Embryonic facial prominence (tissue), 1 donor: Measurements from ENCODE around the gene RINT1.
"Not testable (repeated sequence)": the region's sequence is repeated elsewhere in the genome, so short reads cannot be mapped to it uniquely, and the experiment has no call there.

Source experiments
- DNase-seq: peaks from one replicate; pipeline ENCODE4 v3.0.0-alpha.2; 2016; ENCODE audit errors: extremely low spot score

The RINT1 gene

DNA sequence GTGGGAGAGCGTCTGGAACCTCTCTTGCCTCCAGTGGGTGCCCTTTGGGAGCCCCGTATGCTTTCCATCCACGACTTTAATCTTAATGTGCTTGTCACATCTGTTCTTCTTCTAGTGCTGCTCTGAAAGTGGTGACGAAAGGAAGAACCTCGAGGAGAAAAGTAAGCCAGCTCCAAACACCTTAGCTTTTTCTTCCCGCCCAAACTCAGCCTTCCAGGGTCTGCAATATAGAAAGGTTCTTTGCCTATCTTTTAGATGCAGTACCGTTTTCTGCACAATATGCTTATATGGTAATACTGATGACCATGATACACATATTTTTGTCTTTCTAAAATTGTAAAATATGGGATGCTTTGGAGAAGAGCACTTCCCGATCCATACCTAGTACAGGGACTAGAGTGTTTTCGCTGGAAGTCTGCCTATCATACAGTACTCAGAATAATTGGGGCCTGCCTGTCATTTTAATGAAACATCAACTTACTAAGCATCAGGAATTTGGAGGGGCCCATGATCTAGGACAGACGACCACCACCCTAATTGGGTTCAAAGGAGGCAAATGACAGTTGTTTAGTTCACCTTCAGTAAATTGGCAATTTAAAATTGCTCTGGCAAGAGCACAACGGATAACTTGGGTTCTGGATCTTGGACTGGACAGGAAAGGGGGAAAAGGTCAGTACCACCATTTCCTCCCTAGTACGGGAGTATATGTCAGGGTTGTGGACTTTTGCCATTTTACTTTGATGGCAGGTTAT lies 884 bp downstream of the RINT1 start:
- DNase-seq, result no peak

DNA sequence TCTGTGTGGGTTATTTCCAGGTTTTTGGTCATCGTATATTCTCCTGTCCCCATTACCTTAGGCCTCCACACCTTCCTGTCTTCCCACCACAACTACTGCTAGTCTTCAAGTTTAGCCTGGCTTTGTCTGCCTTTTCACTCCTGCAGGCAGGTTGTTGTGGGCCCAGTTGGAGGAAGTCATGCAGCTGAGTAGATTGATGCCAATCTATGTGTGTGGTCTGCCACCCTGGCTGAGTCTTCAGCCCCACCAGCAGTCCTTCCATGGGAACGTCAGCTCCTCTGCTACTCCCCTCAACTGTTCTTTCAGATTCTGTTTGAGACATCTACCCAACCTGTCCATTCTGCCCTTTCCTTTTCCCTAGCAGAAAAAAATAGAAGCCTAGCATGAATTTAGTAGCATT lies 6.3 kb downstream of the RINT1 start:
- no peak for DNase-seq

DNA sequence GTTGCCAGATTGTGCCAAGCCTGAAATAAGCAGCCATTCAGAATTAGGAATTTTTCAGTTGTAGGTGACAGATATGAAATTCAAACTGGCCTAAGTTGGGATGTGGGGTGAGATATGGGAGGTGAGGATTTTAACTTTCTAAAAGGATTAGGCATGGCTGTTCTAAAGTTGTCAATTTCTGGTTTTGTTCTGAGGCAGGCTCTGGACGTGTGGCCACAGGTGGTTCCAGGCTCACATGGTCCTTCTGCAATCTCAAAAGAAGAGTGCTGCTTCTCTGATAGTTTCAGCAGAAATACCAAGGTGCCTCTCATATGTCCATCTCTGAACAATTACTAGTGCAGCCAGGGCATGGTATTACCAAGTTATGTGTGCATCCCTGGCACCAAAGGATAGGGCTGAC lies 27.9 kb downstream of the RINT1 start:
- DNase-seq, result no peak

DNA sequence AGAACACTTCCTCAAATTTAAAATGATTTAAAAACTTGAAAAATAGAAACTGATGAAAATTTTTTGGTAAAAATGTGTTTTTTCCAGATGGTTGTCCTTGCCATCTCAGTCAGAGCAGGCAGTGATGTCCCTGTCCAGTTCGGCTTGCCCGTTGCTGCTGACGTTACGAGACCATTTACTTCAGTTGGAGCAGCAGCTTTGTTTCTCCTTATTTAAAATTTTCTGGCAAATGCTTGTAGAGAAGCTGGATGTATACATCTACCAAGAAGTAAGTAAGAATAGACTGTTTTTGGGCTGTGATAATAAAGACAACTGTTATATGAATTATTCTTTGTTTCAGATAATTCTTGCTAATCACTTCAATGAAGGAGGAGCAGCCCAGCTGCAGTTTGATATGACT lies 33.2 kb downstream of the RINT1 start:
- no peak for DNase-seq

DNA sequence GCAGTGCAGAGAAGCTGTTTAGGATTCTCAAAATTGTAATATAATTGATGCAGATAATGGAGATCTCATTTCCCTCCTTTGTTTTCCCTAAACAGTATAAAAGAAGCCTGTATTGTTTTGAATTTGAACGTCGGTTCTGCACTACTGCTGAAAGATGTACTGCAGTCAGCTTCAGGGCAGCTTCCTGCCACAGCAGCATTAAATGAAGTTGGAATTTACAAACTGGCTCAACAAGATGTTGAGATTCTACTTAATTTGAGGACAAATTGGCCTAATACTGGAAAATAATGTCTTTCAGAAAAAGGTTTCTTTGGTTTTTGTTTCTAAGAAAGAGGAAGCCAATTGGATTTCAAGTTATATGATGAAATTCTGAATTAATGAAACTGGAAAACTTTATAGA lies 35.0 kb downstream of the RINT1 start:
- no peak for DNase-seq

DNA sequence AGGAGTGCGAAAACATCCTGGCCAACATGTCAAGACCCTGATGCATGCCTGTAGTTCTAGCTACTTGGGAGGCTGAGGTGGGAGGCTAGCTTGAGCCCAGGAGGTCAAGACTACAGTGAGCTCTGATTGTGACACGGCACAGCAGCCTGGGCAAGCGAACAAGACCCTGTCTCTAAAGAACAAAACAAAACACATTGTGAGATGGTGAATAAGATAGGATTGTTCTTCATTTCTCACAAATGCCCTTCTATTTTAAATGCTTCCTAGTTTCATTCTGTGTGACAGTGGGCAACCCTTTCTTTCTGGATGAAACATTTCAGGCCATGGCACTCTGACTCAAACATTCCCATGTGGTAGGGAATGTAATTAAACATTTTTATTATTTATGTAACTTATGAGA lies 35.8 kb downstream of the RINT1 start:
- no peak for DNase-seq

DNA sequence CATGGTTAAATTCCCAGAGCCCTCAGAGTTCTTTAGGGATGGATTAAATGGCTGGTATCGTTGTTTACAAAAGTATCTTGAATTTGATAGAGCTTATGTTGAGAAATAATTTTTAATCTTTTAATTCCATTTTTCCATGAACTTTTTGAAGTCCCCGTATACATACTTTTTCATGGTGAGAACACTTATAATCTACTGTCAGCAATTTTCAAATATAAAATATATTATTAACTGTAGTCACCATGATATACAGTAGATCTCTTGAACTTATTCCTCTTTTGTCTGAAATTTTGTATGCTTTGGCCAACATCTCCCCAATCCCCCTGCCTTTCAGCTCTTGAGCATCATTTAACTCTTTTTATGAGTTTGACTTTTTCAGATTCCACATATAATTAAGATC lies 39.9 kb downstream of the RINT1 start:
- DNase-seq, result no peak

DNA sequence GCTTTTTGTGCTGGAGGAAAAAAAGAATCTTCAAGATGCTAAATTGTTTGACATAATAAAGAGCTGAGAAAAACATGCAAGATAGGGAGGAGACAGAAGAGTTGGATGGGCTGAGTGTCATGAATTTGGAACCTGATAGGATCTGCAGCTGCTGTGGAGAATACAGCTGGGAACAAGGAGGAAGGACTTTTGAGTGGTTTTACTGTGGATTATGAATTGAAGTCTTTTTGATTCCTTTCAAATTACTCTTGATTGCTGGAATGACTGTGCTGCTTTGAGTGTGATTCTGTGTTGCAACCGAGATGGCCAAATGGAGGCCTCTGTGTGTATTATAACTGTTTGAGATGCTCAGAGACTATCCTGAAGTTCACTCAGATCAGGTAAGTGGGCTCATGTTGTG lies 45.2 kb downstream of the RINT1 start:
- no peak for DNase-seq

DNA sequence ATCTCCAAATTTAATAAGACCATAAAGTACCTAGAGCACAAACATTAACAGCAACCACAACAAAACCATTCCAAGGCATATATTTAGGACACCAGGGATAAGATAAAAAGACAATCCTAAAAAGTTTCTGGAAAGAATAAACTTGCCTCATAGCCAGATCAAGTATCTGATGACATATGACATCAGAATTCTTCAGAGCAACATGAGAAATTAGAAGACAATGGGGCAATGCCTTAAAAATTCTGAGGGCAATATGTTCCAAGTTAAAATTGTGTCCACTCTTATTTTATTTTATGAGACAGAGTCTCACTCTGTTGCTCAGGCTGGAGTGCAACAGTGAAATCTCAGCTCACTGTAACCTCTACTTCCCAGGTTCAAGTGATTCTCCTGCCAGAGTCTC lies 46.5 kb downstream of the RINT1 start:
- DNase-seq, result no peak

DNA sequence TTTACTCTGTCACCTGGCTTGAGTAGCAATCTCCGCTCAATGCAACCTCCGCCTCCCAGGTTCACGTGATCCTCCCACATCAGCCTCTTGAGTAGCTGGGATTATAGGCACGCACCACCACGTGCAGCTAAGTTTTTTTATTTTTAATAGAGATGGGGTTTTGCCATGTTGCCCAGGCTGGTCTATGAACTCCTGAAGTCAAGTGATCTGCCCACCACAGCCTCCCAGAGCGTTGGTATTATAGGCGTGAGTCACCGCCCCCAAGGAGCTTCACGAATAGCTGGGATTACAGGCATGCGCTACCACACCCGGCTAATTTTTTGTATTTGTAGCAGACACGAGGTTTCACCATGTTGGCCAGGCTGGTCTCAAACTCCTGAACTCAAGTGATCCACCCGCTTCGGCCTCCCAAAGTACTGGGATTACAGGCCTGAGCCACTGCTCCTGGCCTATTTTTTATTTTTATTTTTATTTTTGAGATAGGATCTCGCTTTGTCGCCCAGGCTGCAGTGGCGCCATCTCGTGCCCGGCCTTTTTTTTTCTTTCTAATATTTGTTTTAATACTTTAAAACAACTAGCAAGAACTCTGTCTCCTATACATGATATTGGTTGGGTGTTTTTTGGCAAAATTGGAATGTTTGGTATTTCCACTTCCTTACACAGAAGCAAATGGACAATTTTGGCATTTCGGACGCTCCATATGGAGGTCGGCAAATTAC lies 48.2 kb downstream of the RINT1 start:
- no peak for DNase-seq

DNA sequence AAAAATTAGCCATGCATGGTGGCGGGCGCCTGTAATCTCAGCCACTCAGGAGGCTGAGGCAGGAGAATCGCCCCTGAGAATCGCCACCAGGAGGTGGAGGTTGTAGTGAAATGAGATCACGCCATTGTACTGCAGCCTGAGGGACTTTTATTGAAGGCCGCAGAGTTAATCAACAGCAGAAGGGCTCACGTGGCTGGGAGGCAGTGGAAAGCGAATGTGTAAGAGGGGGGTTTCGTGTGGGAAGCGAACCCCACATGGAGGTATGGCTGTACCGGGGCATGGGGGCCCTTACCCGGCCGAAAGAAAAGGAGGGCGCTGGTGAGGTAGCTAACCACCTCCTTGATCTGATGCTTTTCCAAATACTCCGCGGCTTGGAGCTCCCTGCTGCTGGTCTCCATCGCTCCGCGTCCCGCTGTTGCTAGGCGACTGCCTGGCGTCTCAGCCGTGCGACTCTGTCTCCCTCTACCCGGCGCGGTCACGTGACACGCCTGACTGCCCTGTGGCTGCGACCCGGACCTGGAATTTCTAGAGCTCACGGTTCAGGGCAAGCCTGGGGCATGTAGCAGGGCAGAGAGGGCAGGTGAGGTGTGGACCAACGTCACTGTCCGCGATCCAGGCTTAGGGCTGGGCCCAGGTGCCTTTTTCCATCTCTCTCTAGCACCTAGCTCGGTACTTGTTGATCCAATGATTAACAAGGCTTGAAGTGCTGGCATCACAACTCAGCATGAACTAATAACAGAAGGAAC lies 49.2 kb downstream of the RINT1 start, which contains the start of gene EFCAB10:
EFCAB10 (minus strand) TSS at position 428 of the 746 bp plus-strand sequence; CDS start at position 398, 30 bp downstream.
- peak; percentile 25 for DNase-seq

DNA sequence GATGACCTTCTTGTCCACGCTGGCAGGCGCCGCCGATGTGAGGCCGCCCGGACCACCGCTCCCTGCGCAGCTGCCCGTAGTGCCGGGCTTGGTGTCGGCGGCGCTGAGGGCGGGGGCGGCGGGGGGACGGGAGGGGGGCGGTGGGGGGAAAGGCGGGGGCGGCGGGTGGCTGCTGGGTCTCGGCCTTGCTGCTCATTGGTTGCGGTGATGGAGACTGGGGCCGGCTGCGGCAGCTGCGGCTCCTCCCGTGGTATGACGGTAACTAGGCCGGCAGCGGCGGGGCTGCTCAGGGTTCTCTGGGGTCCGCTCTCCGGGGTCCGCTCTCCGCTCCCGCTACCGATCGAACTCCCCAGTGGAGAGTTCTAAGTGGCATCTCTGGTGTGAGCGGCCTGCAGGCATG lies 51.1 kb downstream of the RINT1 start:
- no peak for DNase-seq

DNA sequence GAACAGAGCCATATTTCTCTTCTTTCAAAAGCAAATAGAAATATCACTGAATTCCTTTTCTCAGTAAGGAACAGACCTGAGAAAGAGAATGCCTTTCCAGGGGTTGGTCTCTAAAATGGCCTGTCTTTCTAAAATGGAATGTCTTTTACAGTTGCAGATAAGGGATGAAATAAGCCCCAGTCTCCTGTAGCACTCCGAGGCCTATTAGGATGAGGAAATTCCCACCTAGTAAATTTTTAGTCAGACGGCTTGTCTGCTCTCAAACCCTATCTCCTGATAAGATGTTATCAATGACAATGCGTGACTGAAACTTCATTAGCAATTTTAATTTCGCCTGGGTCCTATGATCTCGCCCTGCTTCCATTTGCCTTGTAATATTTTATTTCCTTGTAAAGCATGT lies 52.2 kb downstream of the RINT1 start:
- no peak for DNase-seq

DNA sequence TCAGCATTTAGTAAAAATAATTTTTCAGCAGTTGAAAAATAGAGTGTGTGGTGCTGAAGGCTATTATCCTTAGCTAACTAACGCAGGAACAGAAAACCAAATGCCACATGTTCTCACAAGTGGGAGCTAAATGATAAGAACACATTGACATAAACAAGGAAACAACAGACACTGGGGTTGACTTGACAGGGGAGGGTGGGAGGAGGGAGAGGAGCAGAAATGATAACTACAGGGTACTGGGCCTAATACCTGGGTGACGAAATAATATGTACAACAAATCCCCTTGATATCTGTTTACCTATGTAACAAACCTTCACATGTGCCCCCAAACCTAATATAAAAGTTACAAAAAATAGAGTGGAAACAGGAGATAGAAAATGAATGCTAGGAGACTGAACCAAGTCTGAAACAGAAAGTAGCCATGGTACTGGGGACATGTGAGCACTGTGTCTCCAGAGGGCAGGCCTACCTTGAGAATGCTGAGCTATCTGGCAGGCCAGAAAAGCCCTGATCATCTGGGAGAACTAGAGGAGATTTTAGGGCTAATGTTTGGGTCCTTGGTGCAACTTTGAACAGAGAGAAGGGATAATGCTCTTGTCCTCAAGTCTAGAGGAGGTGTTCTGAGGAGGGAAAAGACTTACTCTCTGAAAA lies 54.0 kb downstream of the RINT1 start:
- DNase-seq, result no peak

DNA sequence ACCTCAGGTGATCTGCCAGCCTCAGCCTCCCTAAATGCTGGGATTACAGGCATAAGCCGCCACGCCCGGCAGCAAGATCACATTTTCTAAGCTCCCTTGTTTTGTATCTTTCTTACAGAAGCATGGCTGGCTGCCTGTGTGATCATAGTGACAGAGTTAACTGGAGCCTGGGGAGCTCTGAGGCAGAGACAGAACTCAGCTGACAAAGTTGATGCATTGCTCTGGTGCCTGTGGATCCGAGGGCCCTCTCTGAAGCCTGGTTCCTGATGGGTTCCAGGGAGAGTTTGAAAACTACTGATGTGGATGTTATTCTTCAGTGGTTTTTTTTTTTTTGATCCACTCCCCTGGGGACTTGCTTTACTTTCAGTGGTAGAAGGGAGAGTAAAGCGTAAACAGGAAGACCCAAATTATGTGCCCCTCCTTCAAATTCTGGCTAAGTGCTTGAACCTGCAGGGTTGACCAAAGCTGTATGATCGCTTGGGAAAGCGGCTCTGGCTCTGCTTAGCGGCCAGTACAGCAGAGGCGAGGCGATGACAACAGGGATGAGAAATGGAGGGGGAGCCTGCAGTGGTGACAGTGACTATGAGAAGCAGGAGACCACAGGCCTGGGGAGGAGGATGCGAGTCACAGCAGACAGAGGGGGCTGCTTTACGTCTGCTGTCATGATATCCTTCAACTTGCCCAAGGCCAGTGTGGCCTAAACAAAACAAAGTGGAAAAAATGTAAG lies 56.1 kb downstream of the RINT1 start:
- no peak for DNase-seq

DNA sequence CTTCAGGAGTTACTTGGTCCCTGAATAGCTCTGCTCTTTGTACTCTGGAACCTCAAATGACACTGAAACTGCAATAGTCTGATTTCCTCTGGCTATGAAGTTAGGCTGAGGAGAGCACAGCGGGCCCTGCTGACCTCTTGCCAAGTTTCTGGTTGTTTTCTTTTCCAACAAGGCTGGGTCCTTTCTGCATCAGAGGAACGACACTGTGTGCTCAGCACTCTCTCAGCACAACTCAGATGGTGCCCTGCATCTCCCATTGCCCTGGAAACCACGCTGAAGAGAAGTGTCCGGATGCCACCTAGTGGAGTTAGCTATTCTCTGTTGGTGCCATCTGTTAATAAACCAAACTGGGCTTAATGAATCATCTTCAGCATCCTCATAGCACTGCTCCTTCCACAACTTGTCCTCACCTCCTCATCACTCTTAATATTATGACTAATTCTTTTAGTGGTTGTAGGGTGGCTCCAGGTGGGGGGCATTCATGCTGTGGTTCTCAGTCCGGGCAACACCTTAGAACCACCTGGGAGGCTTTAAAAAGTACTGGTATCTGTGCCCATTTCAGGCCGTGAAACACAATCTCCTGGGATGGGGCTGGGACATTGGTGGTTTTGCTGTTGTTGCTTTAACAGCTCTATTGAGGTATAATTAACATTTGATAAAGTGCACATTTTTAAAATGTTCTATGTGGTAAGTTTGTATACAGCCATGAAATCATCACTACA lies 57.5 kb downstream of the RINT1 start:
- peak; percentile 27 for DNase-seq

DNA sequence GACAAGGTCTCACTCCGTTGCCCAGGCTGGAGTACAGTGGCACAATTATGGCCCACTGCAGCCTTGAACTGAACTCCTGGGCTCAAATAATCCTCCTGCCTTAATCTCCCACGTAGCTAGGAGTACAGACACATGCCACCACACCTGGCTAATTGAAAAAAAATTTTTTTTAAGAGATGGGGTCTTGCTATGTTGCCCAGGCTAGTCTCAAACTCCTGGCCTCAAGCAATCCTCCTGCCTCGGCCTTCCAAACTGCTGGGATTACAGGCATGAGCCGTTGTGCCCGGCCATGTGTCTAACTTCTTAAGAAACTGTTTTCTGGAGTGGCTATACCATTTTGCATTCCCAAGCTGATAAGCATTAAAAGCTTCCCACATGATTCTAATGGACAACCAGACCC lies 58.8 kb downstream of the RINT1 start:
- no peak for DNase-seq

DNA sequence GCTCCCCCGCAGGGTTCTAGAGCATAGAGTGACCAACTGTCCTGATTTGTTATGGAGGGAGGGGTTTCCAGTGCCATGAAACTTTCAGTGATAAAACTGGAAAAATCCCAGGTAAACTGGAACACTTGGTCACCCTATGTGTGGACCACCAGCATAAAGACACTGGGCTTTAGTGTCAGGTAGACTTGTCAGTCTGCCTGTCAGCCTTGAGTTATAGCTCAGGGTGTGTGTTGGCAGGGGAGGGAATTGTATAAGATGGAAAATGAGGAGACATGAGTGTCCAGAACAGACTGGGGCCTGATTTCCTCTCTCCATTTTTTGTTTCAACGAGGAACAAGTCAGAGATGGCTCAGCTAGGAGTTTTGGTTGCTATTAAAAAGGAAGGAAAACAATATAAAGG lies 59.5 kb downstream of the RINT1 start:
- no peak for DNase-seq

DNA sequence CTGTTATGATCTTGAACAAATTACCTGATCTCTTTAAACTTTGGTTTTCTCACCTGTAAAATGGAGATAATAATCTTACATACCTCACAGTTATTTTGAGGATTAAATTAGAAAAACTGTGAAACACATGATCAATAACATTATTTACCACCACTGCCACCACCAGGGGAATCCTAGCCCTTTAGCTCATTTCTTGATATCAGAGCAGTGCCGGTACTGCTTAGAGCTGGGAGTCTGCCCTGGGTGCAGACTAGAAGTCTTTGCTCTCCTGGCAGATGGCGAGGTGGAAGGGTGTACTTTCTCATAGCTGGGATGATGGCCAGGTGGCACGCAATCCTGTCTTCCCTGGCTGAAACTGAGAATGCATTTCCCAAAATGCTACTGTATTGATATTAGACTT lies 62.0 kb downstream of the RINT1 start:
- DNase-seq, result no peak

DNA sequence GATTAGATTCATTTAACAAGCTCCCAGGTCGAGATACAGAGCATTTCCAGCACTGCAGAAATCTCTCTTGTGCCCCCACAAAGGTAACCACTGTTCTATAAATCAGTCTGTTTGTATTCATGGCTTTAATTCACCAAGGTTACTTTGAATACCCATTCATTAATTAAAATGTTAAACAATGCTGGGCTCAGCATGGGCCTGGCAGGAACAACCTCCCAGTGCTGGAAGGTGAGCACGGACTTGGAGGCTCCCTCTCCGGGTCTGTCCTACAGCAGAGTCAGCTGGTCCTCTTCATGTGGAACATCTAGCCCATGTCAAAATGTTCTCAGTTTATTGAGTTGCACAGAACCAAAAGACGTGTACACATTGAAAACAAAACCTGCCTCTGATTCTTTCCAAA lies 64.9 kb downstream of the RINT1 start:
- DNase-seq, result no peak

DNA sequence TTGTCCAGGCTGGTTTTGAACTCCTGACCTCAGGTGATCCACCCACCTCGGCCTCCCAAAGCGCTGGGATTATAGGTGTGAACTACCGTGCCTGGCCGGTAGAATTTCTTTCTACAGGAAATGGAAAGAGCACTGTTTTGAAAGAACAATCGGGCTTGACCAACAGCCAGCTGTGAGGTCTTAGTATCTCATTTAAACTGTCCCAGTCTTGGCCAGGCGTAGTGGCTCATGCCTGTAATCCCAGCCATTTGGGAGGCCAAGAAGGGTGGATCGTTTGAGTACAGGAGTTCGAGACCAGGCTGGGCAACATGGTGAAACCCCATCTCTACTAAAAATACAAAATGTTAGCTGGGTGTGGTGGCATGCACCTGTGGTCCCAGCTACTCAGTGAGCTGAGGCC lies 67.1 kb downstream of the RINT1 start:
- DNase-seq, result not testable (repeated sequence)
